Prostate gland (tissue), 2 donors: ENCODE results near the gene PITX2. TPM values are rescaled to one million over a fixed set of nuclear protein-coding genes. Genes with fewer than 3 reads are reported as not detected.

Experiments used
- DNase-seq: peaks from one replicate; pipeline ENCODE4 v3.0.0-alpha.2; 2019; ENCODE audit warnings: low spot score
- H3K27ac ChIP-seq, 2 donors: fragments of 200-600 bp; sonication (generic); 2 replicates each; pipeline ENCODE4 v1.5.1; 2017 to 2019
- H3K27me3 ChIP-seq: fragments of 200-600 bp; sonication (generic); replicated peaks from 2 replicates; pipeline ENCODE4 v1.5.1; 2019; ENCODE audit not compliant: insufficient read depth
- H3K36me3 ChIP-seq, 2 donors: fragments of 200-600 bp; sonication (generic); 1 replicate in 1 of 2; 2 replicates in 1 of 2; pipeline versions ENCODE4 v1.5.1 to v1.8.1; 2017 to 2019
- H3K4me1 ChIP-seq: fragments of 200-600 bp; sonication (generic); replicated peaks from 2 replicates; pipeline ENCODE4 v1.5.1; 2019
- H3K4me3 ChIP-seq, 2 donors: fragments of 200-600 bp; sonication (generic); 2 replicates each; pipeline ENCODE4 v1.5.1; 2017 to 2019
- H3K9me3 ChIP-seq: fragments of 200-600 bp; sonication (generic); 2 replicates; pipeline ENCODE4 v1.5.1; 2017
- POLR2A ChIP-seq: fragments of 450-650 bp; IDR thresholded peaks from one replicate; pipeline ENCODE4 v1.6.1; 2016; ENCODE audit warnings: antibody characterized with exemption, mild to moderate bottlenecking
- POLR2AphosphoS5 ChIP-seq: sonication (generic); formaldehyde crosslinking; IDR thresholded peaks from one replicate; pipeline ENCODE4 v1.6.1; 2017; ENCODE audit warnings: antibody characterized with exemption
- WGBS: methylation state at CpG from one replicate; pipeline ENCODE4 v1.1.5; 2018; 5-methylcytosine and 5-hydroxymethylcytosine counted together
- intact Hi-C: fragments of 100-400 bp; cut with DNase I; formaldehyde crosslinking; loops from one replicate; pipeline ENCODE4 v1.14.2; 2022
- total RNA-seq, 2 donors: library from RNA; depleted of rRNA; stranded (reverse); fragments of >200 nt; gene quantifications; one replicate each; pipeline ENCODE4 v1.1.0, GENCODE V29; 2016
- TF ChIP-seq, protein P1 (sequence below), 4 experiments: fragments of 200-600 bp in 2 of 4; fragments of 450-650 bp in 2 of 4; sonication (generic) in 2 of 4; IDR thresholded peaks; 1 replicate in 3 of 4; 2 replicates in 1 of 4; pipeline ENCODE4 v1.5.1; 2016 to 2019; ENCODE audit warnings: antibody characterized with exemption in 4 of 4, mild to moderate bottlenecking in 2 of 4, moderate library complexity in 2 of 4

Gene PITX2
- total RNA-seq, 2 donors from 2014 or later = 2.0 to 2.3 TPM

DNA sequence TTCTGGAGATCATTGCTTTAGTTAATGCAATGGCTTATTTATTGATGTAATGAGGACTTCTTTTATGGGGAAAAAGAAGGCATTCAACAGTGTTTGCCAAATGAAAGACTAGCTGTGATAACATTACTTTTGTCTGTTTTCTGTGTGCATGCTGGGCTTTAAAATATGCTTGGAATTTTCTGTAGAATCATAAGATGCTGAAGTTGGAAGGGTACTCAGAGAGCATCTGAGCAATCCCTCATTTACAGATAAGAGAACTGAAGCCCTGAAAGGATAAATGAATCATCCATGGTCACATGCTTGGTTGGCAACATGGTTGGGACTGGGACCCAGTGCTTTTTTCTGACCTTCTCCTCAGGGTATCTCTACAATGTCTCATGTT, 31.4 kb upstream of the PITX2 start:
- Histone ChIP-seq H3K27ac (no peak overlapping the region), H3K4me1 (no peaks in the 10 kb centered on the region), H3K9me3 (no peaks in the 10 kb centered on the region), H3K27me3 (no peaks in the 10 kb centered on the region), H3K36me3 (no peaks in the 10 kb centered on the region), H3K4me3 (no peak overlapping the region)
- no peak for DNase-seq
- TF ChIP-seq, protein P1, sequence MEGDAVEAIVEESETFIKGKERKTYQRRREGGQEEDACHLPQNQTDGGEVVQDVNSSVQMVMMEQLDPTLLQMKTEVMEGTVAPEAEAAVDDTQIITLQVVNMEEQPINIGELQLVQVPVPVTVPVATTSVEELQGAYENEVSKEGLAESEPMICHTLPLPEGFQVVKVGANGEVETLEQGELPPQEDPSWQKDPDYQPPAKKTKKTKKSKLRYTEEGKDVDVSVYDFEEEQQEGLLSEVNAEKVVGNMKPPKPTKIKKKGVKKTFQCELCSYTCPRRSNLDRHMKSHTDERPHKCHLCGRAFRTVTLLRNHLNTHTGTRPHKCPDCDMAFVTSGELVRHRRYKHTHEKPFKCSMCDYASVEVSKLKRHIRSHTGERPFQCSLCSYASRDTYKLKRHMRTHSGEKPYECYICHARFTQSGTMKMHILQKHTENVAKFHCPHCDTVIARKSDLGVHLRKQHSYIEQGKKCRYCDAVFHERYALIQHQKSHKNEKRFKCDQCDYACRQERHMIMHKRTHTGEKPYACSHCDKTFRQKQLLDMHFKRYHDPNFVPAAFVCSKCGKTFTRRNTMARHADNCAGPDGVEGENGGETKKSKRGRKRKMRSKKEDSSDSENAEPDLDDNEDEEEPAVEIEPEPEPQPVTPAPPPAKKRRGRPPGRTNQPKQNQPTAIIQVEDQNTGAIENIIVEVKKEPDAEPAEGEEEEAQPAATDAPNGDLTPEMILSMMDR (IDR thresholded peaks at IDR 0.05) = no peak
- no peak for TF ChIP-seq POLR2A
- no peak for TF ChIP-seq POLR2AphosphoS5
- intact Hi-C loops = no loop called here

GRCh38 chr4:110653321-110654253, 30.7 kb upstream of the PITX2 start:
- DNase-seq = no peak
- H3K4me1 ChIP-seq = no peaks in the 10 kb centered on the region

DNA sequence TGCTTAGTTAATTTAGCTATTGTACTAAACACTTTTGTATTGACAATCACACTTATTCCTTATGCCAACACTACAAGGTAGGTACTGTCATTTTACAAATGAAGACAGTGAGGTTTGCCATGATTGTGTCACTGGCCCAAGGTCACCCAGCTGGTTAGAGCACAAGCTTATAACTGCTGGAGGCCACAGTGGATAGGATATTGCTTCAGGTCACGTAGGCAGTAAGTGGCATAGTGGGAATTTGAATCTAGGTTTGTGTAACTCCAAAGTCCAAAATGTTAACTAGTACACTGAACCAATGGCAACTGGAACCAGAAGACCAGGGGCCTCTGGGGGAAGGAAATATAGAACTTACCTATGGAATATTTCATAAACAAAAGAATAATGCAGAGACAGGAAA, 21.1 kb upstream of the PITX2 start:
- WGBS = 95% methylated on average over 1 of the region's 1 CpG
- H3K4me1 ChIP-seq = no peaks in the 10 kb centered on the region
- intact Hi-C loops = no loop called here
- H3K27ac ChIP-seq = no peak overlapping the region
- peaks cover 3% of the 10 kb centered on the region for H3K27me3 ChIP-seq
- no peaks in the 10 kb centered on the region for H3K9me3 ChIP-seq
- no peaks in the 10 kb centered on the region for H3K36me3 ChIP-seq
- no peak for DNase-seq
- no peak for TF ChIP-seq POLR2AphosphoS5
- TF ChIP-seq, protein P1 (IDR thresholded peaks at IDR 0.05) = no peak
- TF ChIP-seq POLR2A = no peak
- H3K4me3 ChIP-seq = no peak overlapping the region

More at GRCh38 chr4:110653321-110654253, 30.7 kb upstream of the PITX2 start:
- no peaks in the 10 kb centered on the region for H3K27me3 ChIP-seq
- H3K27ac ChIP-seq = no peak overlapping the region
- 66% methylated on average over 6 of the region's 6 CpGs for WGBS
- H3K4me3 ChIP-seq = no peak overlapping the region
- intact Hi-C loops = no loop called here
- no peaks in the 10 kb centered on the region for H3K9me3 ChIP-seq
- TF ChIP-seq POLR2A (no peak), POLR2AphosphoS5 (no peak)
- TF ChIP-seq, protein P1 (IDR thresholded peaks at IDR 0.05) = no peak
- no peaks in the 10 kb centered on the region for H3K36me3 ChIP-seq

DNA sequence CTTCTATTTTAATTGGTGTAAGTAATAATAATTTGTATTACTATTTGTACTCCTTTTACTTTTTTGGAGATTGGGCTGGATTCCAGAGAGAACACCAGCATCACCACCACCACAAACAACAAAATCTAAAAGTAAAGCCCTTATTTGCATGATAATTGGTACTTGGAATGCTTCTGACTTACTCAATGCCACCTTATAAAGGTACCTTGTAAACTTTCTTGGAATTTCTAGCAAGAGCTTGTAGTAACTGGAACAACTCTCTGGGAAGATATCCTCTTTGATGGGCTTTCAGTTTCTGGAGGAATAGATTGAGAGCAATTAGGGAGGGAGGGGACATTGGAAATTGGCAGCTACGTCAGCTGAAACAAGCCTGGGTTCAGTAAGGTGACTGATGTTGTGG, 20.2 kb upstream of the PITX2 start:
- Histone ChIP-seq H3K4me1 (no peaks in the 10 kb centered on the region), H3K27ac (no peak overlapping the region), H3K9me3 (no peaks in the 10 kb centered on the region), H3K36me3 (no peaks in the 10 kb centered on the region), H3K27me3 (peaks cover 8% of the 10 kb centered on the region), H3K4me3 (no peak overlapping the region)
- no peak for DNase-seq
- TF ChIP-seq POLR2A (no peak), POLR2AphosphoS5 (no peak)
- TF ChIP-seq, protein P1 (IDR thresholded peaks at IDR 0.05) = no peak
- intact Hi-C loops = no loop called here
- whole genome bisulfite sequencing = 56% methylated on average over 1 of the region's 1 CpG

DNA sequence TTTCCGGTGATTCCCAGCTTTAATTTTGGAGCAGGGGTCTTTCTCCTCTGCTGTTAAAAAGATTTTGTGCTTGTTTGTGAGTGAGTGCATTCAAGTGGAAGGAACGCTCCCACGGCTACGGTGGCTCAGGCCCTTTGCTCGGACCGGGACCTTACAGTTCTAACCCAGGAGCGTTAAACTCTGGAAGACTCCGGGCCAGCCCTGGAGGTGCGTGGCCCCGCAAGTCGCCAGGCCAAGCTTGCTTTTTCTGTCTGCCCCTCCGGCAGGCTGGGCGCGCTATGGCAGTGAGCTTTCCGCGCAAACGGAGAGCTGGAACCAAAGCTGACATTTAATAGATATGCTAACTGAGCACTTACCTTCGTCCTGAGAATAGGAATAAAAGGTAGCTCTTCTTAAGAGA, 18.3 kb upstream of the PITX2 start:
- 24% methylated on average over 18 of the region's 18 CpGs for WGBS
- H3K9me3 ChIP-seq = no peaks in the 10 kb centered on the region
- H3K36me3 ChIP-seq = no peaks in the 10 kb centered on the region
- H3K4me3 ChIP-seq = no peak overlapping the region
- DNase-seq = no peak
- peaks cover 18% of the 10 kb centered on the region for H3K27me3 ChIP-seq
- intact Hi-C loops = no loop called here
- TF ChIP-seq, protein P1 (IDR thresholded peaks at IDR 0.05) = no peak
- TF ChIP-seq POLR2AphosphoS5 (no peak), POLR2A (no peak)
- H3K27ac ChIP-seq = no peak overlapping the region
- no peaks in the 10 kb centered on the region for H3K4me1 ChIP-seq
